C4-2B (cell line): ENCODE measurements around the gene GADD45A.

Experiments used
- H3K27ac ChIP-seq: fragments of 450-650 bp; 2 replicates; pipeline ENCODE4 v1.5.1; 2017
- ZFX ChIP-seq: fragments of 450-650 bp; IDR thresholded peaks from 2 replicates; pipeline ENCODE4 v1.6.1; 2017
- TF ChIP-seq, protein P1 (sequence below): fragments of 450-650 bp; conservative IDR thresholded peaks from 2 replicates; pipeline ENCODE4 v1.5.1; 2017; ENCODE audit warnings: mild to moderate bottlenecking

Gene GADD45A

DNA sequence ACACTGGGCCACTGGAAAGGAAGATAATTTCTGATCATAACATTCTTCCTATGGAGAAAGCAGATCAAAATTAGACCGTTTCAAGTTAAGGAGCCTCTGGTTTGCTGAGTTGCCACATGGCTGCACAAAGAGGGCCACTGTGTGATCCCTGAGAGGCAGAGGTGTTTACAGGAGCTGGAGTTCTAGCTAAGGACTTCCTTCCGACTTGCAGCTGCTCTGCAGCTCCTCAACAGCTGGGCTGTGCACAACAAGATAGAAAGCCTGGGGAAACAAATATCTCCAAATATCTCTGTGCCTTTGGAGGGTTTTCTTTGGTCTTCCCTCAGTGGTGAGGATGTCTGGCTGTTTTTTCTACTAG, 26.8 kb downstream of the GADD45A start:
- no peak for TF ChIP-seq ZFX
- TF ChIP-seq, protein P1, sequence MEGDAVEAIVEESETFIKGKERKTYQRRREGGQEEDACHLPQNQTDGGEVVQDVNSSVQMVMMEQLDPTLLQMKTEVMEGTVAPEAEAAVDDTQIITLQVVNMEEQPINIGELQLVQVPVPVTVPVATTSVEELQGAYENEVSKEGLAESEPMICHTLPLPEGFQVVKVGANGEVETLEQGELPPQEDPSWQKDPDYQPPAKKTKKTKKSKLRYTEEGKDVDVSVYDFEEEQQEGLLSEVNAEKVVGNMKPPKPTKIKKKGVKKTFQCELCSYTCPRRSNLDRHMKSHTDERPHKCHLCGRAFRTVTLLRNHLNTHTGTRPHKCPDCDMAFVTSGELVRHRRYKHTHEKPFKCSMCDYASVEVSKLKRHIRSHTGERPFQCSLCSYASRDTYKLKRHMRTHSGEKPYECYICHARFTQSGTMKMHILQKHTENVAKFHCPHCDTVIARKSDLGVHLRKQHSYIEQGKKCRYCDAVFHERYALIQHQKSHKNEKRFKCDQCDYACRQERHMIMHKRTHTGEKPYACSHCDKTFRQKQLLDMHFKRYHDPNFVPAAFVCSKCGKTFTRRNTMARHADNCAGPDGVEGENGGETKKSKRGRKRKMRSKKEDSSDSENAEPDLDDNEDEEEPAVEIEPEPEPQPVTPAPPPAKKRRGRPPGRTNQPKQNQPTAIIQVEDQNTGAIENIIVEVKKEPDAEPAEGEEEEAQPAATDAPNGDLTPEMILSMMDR = no peak
- H3K27ac ChIP-seq = no peak overlapping the region

DNA sequence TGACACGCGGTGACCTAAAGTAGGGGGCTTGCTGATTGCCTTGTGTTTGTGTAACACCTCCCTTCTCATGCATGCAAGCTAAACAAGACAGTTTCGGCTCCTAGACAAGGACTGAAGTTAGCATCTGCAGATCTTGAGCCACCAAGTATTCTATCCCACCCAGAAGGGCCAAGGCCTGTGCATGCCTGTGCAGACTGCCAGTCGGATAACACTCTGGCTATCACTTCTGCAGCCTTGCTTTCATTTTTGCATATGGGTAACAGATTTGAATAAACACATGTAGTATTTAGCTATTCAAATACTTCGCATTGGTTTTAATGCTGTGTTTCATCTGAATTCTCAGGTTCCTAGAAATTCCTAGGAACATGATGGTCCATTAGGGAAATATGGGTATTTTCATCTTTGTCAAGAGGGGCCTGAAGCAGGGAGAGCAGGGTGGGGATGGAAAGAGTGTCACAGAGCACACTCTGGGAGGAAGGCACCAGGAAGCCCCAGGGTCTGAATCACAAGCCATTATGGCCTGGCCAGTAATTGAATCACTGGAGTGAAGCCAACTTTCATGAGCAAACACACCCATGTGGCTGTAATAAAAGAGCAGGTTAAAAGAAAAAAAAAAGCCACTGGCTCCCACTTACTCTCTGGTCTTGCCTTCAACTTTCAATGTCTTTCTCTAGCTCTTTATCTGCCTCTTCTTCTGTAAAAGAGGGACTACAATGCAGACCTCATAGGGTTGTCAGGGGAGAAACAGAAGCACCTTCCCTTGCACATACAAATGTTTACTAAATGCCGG, 28.3 kb downstream of the GADD45A start:
- TF ChIP-seq, protein P1 = no peak
- no peak for TF ChIP-seq ZFX
- peak overlapping the region; percentile 0; the same call in 1 of the 2 replicates for H3K27ac ChIP-seq

DNA sequence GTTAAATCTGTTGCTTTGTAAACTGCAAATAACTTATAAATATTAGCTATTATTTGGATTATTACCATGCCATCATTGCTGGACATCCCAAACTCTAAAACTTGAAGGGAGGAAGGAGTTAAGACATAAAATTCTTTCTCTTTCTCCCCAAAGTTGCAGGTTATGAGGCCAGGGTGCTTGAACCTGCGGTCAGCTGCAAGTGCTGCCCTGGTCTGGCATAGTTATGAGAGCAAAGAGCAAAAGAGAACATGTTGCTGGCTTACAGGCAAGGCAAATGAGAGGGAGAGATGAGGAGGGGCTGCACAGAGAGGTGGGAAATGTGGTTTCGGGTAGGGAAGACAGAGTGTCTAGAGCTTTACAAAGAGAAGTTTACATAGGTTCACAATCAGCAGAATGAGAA, 30.8 kb downstream of the GADD45A start:
- TF ChIP-seq, protein P1 = no peak
- TF ChIP-seq ZFX = no peak
- H3K27ac ChIP-seq = no peak overlapping the region; the same call in 1 of the 2 replicates

DNA sequence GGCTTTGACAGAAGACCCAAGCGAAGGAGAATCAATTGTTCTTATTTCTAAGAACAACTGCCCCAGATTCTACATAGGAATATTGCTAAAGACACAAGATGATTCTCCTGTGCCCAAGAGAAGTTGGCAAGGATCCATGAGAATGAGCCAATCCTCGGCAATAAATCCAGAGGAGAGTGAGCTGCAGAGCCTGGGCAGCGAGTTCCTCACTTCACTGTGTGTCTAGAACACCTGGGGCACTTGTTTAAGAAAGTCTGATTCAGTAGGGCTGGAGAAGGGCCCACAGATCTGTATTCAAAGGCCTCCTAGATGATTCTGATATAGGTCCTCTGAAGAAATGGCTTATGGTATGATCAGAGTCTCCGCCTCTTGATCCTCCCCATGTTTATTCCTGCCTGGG, 31.8 kb downstream of the GADD45A start:
- no peak for TF ChIP-seq ZFX
- TF ChIP-seq, protein P1 = no peak
- H3K27ac ChIP-seq = peak overlapping the region; percentile 40

DNA sequence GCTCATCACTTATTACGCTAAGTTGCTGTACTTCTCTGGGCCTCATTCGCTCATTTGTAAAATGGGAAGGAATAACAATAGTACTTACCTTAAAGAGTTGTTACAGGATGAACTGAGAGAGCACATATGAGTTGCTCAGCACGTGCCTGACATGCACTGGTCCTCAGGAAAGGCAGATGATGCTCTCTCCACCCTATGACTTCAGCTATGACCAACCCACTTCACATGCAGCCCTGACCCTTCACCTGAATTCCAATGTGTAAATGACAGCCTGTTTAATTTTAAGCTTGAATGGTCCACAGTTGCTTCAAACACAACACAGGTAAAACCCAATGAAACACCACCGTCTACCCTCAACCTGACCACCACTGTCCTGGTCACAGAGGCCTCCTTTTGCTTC, 32.9 kb downstream of the GADD45A start:
- TF ChIP-seq ZFX = no peak
- TF ChIP-seq, protein P1 = no peak
- no peak overlapping the region for H3K27ac ChIP-seq

DNA sequence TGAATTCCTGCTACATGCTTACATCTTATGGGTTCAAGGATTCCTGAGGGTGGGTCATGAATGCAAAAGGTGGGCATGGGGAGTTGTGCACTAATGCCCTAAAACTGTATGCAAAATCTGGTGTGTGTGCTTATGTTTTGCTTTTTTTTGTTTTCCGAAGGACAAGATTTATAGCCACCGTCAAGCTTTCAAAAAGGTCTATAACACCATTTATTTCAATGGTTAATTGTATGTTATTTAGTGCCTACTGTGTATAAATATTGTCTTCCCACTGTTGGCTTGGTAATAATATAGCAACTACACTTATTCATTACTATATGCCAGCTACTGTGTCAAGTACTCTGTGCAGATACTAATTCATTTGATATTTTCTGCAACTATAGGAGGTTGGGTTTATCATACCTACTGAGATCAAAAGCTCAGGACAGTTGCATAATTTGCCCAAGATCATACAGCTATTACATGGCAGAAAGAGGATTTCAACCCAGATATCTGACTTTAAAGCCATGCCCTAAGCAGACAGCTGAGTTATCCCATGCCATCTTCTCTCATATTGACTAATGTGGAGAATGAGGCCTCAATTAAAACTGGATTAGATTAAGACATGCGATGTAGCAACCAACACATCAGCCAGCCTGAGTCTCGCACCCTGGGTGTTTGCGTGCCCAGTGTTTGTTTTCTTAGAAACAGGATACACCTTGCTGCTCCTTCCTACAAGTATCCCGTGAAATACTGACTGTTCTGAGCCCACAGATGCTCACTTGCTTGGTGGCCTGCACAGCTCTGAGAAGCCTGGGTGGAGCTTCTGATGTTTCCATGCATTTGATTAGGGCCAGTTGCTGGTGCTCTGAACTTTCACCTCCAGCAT, 34.6 kb downstream of the GADD45A start:
- H3K27ac ChIP-seq = no peak overlapping the region
- no peak for TF ChIP-seq ZFX

DNA sequence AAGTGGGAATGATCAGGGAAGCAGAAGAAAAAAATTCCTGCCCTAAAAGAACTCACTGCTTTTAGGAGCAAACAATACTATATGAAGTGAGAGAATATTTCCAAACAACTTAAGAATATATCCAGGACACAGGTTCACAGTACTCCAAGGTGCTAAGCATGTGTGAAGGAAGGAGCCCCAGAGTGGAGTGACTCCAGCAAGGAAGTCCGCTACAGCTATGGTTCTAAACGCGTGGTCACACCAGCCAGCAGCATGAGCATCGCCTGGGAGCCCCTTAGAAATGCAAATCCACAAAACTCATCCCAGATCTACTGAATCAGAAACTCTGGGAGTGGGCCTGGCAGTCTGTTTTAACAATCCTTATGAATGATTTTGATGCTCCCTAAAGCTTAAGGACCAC, 36.1 kb downstream of the GADD45A start:
- no peak overlapping the region for H3K27ac ChIP-seq
- TF ChIP-seq, protein P1 = no peak
- TF ChIP-seq ZFX = no peak
